BJ (cell line): ENCODE measurements around the gene MUC5B. TPM values are rescaled to one million over a fixed set of nuclear protein-coding genes. Genes with fewer than 3 reads are reported as not detected.
A peak's percentile ranks its signal among the peaks of the same experiment; 100 is the strongest.

Experiments
- CTCF ChIA-PET: fragments of 350-600 bp; formaldehyde crosslinking; extraction: SDS; loops from one replicate; lab custom pipeline; 2021; ENCODE audit warnings: antibody characterized with exemption, inconsistent platforms; lab: Yijun Ruan, JAX
- POLR2A ChIA-PET: fragments of 300-600 bp; sonication (Branson Sonifier 250); formaldehyde crosslinking; extraction: SDS; loops from one replicate; lab custom pipeline; 2021; ENCODE audit warnings: antibody characterized with exemption; lab: Charles Lee
- DNase-seq: peaks from one replicate; pipeline ENCODE4 v3.0.0-alpha.2; 2011; ENCODE audit warnings: low read depth
- H3K27me3 ChIP-seq: 2 replicates; pipeline ENCODE4 v1.6.0; 2011; ENCODE audit warnings: low read length; ENCODE audit not compliant: control insufficient read depth, insufficient read depth
- H3K36me3 ChIP-seq: 2 replicates; pipeline ENCODE4 v1.5.1; 2011; ENCODE audit warnings: low read length; ENCODE audit not compliant: control insufficient read depth, insufficient read depth
- H3K4me3 ChIP-seq: 2 replicates; pipeline ENCODE4 v1.5.1; 2011; ENCODE audit warnings: low read depth, mild to moderate bottlenecking, control low read depth, low read length
- CTCF ChIP-seq: IDR thresholded peaks from 2 replicates; pipeline ENCODE4 v1.5.1; 2011; ENCODE audit warnings: low read depth, mild to moderate bottlenecking, control low read depth, inconsistent platforms, low read length, moderate library complexity; ENCODE audit not compliant: insufficient read depth
- polyA plus RNA-seq: library from polyadenylated mRNA; depleted of rRNA; stranded (reverse); fragments of >200 nt; gene quantifications from 2 replicates; pipeline ENCODE4 v1.2.3, GENCODE V29; 2011

The MUC5B gene
- polyA plus RNA-seq, 1 experiment, result not detected

GRCh38 chr11:1201395-1202153 lies 21.3 kb upstream of the MUC5B start:
- POLR2A ChIA-PET, result no interaction called here
- no peak for DNase-seq
- H3K36me3 ChIP-seq, result no peaks in the 10 kb centered on the region
- no peak overlapping the region for H3K4me3 ChIP-seq
- TF ChIP-seq CTCF, result no peak
- no peaks in the 10 kb centered on the region for H3K27me3 ChIP-seq
- CTCF ChIA-PET, result interaction anchor here (0.6 to 4.2 kb wide), 10 partner anchors 16 to 391 kb away, joined by 3 to 36 read pairs (median 4); partner anchors contain the start of gene MUC5B

- Histone ChIP-seq H3K4me3 (no peak overlapping the region), H3K27me3 (no peaks in the 10 kb centered on the region), H3K36me3 (no peaks in the 10 kb centered on the region)
- DNase-seq, result no peak
- TF ChIP-seq CTCF, result no peak
- ChIA-PET CTCF (interaction anchor here (0.6 to 4.2 kb wide), 14 partner anchors 11 to 390 kb away, joined by 3 to 36 read pairs (median 4); partner anchors contain the start of gene MUC5B), POLR2A (no interaction called here)
These were observed 20.6 kb upstream of the MUC5B start for GRCh38 chr11:1202154-1202775.

DNA sequence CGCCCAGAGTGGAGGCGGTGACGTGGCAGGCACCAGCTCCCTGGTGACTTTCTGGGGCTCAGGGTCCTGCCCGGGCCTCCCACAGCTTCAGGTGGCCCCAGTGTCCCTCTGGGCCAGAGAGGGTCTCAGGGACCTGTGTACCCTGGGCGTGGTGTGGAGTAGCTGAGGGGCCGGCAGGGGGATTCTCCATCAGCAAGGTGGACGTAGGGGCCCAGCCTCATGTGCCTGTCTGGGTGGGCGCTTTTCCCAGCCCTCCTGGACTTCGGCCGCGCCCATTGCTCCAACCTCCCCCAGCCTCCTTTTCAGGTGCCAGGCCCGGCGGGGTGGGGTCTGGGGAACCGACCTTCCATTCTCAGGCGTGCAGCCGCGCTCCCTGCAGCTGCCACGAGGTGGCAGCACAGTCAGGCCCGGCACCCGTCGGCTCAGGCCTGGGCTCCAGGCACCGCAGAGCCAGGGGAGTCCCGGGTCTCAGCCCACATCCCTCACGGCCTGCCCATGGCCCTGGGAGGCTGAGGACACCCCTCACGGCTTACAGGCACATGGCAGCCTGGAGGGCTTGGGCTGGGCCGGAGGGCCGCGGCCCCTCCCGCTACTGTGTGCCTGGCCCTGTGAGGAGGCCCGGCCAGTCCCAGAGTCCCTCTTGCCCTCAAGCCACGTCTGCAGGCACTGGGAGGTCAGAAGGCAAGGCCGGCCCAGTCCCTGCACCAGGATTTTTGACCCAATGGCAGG lies 19.9 kb upstream of the MUC5B start:
- CTCF ChIA-PET, result interaction anchor here (0.7 to 4.2 kb wide), 12 partner anchors 10 to 372 kb away, joined by 3 to 36 read pairs (median 4); no protein-coding TSS in a partner anchor
- Histone ChIP-seq H3K4me3 (no peak overlapping the region), H3K27me3 (no peaks in the 10 kb centered on the region), H3K36me3 (no peaks in the 10 kb centered on the region)
- no peak for DNase-seq
- TF ChIP-seq CTCF, result peak; percentile 95
- POLR2A ChIA-PET, result no interaction called here

GRCh38 chr11:1203505-1204271 lies 19.2 kb upstream of the MUC5B start:
- ChIA-PET POLR2A (no interaction called here), CTCF (interaction anchor here (0.8 to 4.2 kb wide), 11 partner anchors 10 to 371 kb away, joined by 3 to 36 read pairs (median 5); no protein-coding TSS in a partner anchor)
- TF ChIP-seq CTCF, result no peak
- Histone ChIP-seq H3K27me3 (no peaks in the 10 kb centered on the region), H3K4me3 (no peak overlapping the region), H3K36me3 (no peaks in the 10 kb centered on the region)
- DNase-seq, result no peak
